HG02885 (cell line): ENCODE measurements around the gene SNX24.
"Not testable (repeated sequence)": the region's sequence is repeated elsewhere in the genome, so short reads cannot be mapped to it uniquely, and the experiment has no call there.

ENCODE experiments used
- ATAC-seq: cut with Tn5 transposase; IDR thresholded peaks from one replicate; pipeline ENCODE4 v1.9.1; 2021; ENCODE audit warnings: mild to moderate bottlenecking; ENCODE audit not compliant: unreplicated experiment, poor library complexity

Gene SNX24

DNA sequence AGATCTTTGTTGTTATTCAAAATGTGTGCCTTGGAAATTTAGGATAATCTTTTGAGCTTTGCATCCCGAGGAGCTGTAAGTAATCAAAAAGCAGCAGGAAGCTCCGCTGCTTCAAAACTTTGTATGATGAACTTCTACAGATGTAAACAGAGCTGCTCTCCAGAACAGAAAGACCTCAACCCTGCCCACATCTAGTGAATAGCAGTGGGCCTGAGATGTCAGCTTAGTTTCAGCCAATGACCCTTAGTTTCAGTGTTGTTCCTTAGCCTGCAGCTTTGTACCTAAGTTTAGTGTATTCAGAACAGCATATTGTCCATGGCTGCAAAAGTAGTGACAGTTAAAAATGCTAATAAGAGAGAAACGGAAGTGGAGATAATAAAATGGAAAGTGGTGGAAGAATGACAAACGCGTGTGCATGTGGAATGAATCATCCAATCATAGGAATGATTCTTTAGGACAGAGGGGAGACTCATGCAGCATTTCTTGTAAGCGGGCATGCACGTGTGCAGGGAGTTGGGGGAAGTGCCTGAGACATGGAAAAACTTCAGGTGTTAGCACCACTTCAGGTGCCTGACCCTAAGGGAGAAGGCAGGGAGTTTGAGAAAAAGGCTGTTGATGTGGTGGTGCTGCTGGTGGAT, 24.9 kb downstream of the SNX24 start:
- ATAC-seq = no peak

- ATAC-seq = no peak
Observed at GRCh38 chr5:122871661-122872060, 26.2 kb downstream of the SNX24 start.

GRCh38 chr5:122874179-122874875, 28.9 kb downstream of the SNX24 start:
- no peak for ATAC-seq

DNA sequence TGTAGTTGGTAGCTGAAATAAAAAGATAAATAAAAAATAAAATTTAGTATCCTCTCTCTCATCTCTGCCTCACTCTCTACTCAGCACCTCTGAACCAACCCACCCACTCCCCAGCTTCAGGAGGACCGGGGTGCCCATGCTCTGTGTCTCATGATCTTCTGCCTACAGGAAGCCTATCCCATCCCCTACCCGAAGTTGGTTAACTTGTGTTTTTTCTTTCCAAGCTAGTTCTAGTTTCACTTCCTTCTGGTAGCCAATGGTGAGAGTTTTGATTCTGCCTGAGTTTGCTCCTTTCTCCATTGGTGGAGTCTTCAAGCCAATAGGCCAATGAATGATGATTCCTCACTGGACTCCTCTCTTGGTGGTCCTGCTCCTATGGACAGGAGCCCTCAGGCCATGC, 32.1 kb downstream of the SNX24 start:
- ATAC-seq = peak; percentile 75

DNA sequence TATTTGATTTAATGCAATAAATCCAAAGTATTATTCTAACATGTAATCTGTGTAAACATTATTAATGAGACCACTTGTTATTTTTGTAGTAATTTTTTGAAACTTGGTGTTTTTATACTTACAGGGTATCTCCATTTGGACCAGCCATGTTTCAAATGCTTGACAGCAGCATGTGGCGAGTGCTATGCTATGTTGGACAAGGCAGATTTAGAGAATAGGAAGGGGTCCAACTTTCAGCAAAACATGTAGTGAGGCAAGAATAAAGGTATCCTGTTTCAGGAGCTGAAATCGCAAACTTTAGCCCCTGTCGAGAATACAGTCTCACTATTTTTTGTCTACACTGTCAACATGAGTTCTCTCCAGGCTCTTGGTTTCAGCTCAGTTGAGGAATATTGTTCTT, 33.7 kb downstream of the SNX24 start:
- ATAC-seq = no peak

DNA sequence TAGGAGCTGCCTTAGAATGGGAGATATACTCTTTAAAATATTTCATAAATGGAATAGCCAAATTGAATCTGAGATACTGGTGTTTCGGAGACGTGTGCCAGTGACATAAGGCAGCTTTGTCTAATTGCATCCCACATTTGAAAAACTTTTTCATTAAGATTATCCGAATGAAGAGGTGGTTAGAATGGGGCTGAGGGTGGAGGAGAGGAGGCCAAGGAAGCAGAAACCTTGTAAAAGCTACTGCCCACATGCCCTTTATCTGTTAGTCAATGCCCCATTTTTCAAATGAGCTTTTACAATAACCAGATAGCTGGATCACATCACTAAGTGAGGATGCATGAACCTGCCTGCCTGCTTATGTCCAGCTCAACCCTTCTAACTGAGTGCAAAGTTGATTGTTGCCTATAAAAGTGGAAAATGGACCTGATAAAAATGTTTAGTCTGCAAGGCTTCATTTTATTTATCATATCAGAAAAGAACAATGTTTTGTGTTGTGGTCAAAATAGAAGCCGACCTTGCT, 34.8 kb downstream of the SNX24 start:
- ATAC-seq = no peak

DNA sequence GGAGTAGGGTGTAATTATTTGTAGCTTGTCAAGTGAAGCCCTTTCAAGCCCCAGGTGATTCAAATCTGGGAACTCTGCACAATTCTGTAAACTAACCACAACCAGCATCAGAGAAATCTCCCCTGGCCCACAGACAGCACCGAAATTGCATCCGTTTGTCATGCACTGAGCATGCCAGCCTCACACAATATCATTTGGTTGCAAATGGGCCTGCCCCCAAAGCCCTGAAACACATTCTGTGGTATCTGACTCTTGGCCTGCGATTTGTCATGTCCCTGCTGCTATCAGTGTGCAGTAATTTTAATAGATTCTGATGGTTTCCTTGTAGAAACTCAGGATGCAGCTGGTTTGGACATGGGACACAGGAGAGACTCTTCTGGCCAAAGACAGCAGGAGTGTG, 35.3 kb downstream of the SNX24 start:
- ATAC-seq = peak; percentile 74

DNA sequence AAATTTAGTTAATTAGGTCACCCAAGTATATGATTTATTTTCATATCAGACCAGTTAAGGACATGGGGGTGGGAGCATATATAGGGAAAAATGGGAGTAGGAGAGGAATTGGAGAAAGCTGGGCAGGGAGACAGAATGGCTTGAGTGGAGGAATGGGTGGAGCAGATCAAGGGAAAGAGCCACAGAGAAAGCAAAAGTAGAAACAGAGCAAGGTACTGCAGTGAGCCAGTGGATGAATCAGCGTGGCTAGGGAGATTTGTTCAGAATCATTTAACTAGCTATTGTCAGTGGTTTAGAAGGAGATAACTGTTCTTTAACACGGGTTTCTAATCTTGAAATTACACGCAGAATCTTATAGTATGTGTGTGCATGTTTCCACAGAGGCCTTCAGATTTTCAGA, 37.4 kb downstream of the SNX24 start:
- ATAC-seq = no peak

- ATAC-seq = no peak
Observed at GRCh38 chr5:122885045-122885517, 39.7 kb downstream of the SNX24 start.

DNA sequence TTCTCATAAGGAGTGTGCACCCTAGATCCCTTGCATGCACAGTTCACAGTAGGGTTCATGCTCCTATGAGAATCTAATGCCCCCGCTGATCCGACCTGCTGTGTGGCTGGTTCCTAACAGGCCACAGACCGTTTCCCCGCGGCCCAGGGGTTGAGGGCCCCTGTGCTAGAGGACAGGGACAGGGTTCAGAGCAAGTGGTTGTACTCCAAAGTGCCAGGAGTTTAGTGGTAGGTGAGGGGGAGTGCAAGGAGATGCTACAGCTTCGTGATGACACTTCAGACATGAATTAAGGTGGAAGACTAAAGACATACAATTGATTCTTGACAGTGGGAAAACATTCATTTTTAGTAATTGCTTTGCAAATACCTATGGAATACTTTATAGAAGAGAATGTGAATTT, 40.5 kb downstream of the SNX24 start:
- ATAC-seq = no peak

GRCh38 chr5:122895141-122895540, 49.7 kb downstream of the SNX24 start:
- ATAC-seq = no peak

DNA sequence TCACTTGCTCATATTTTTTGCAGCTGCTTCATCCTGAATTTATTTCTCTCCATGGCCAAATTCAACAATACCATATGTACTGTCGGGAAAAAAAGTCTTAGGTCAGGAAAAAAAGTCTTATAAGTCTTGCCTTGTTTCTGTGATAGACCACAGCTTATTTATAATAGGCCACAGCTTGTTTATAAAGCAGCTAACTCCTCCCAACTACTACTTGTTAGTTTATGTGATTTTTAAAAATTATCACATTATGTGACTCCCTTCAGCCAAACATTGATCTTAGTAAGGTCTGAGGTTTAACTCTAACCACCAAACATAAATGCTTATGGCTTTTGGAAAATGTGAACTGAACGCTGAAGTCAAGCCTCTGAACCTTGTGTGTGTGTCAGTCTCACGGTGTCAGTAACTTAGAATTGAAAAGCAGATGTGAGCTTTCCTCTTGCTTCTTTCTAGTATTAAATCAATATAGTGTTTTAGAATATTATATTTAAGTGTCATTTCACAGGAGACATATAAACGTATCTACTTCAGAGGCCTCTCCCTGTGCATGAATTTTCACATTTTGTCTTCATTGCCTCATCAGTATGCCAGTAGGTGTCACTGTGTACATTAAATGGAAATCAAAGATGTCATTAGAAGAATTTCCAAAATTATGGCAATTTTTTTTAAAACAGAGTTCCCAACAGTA, 51.3 kb downstream of the SNX24 start:
- ATAC-seq = no peak

GRCh38 chr5:122897283-122897602, 51.8 kb downstream of the SNX24 start:
- no peak for ATAC-seq

GRCh38 chr5:122901346-122901745, 55.9 kb downstream of the SNX24 start:
- ATAC-seq = no peak

- ATAC-seq = no peak
Observed at GRCh38 chr5:122902263-122902662, 56.9 kb downstream of the SNX24 start.

GRCh38 chr5:122906768-122907167, 61.4 kb downstream of the SNX24 start:
- no peak for ATAC-seq

GRCh38 chr5:122907276-122907675, 61.9 kb downstream of the SNX24 start:
- ATAC-seq = no peak

- no peak for ATAC-seq
Observed at GRCh38 chr5:122908108-122908507, 62.7 kb downstream of the SNX24 start.

DNA sequence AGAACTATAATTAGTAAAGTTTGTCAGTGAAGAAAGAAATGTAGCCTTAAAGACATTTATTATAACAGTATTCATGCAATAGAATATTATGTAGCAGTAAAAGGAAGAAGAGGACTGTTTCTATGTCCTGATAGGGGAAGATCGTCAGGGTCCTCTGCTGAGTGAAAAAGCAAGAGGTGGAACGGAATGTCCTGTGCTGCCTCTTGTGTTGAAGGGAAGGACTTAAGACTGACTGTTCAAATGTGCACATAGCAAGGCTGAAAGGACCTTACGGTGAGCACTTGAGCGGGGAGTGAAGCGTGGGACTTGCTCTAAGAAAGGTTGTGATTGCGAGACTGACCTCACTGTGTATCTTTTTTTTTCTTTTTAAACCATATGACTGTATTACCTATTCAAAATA, 63.2 kb downstream of the SNX24 start:
- ATAC-seq = no peak

GRCh38 chr5:122909470-122910100, 64.2 kb downstream of the SNX24 start:
- no peak for ATAC-seq

DNA sequence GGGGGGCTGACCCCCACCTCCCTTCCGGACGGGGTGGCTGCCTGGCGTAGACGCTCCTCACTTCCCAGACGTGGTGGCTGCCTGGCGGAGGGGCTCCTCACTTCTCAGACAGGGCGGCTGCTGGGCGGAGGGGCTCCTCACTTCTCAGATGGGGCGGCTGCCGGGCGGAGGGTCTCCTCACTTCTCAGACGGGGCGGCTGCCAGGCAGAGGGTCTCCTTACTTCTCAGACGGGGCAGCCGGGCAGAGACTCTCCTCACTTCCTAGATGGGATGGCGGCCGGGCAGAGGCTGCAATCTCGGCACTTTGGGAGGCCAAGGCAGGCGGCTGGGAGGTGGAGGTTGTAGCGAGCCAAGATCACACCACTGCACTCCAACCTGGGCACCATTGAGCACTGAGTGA, 68.0 kb downstream of the SNX24 start:
- ATAC-seq = not testable (repeated sequence)
